GM18858 (cell line): Measurements from ENCODE around the gene NMNAT2.

Experiments used
- ATAC-seq: cut with Tn5 transposase; IDR thresholded peaks from one replicate; pipeline ENCODE4 v1.9.1; 2021; ENCODE audit not compliant: unreplicated experiment

The NMNAT2 gene

GRCh38 chr1:183366116-183366515 is 52.1 kb downstream of the NMNAT2 start:
- ATAC-seq: no peak

- ATAC-seq: no peak
Observed at GRCh38 chr1:183365676-183366075, 52.5 kb downstream of the NMNAT2 start.

- no peak for ATAC-seq
Observed at GRCh38 chr1:183365093-183365492, 53.1 kb downstream of the NMNAT2 start.

GRCh38 chr1:183363972-183364371 is 54.2 kb downstream of the NMNAT2 start:
- no peak for ATAC-seq

GRCh38 chr1:183361081-183361480 is 57.1 kb downstream of the NMNAT2 start:
- ATAC-seq: no peak

- no peak for ATAC-seq
Observed at GRCh38 chr1:183360473-183360872, 57.7 kb downstream of the NMNAT2 start.

- ATAC-seq: no peak
Observed at GRCh38 chr1:183356534-183357182, 61.5 kb downstream of the NMNAT2 start.

GRCh38 chr1:183355797-183356196 is 62.4 kb downstream of the NMNAT2 start:
- ATAC-seq: no peak

GRCh38 chr1:183355181-183355580 is 63.0 kb downstream of the NMNAT2 start:
- no peak for ATAC-seq

- ATAC-seq: no peak
Observed at GRCh38 chr1:183353597-183353996, 64.6 kb downstream of the NMNAT2 start.

GRCh38 chr1:183349201-183349711 is 68.9 kb downstream of the NMNAT2 start:
- ATAC-seq: no peak

- no peak for ATAC-seq
Observed at GRCh38 chr1:183346276-183346732, 71.9 kb downstream of the NMNAT2 start.

- no peak for ATAC-seq
Observed at GRCh38 chr1:183339556-183340167, 78.5 kb downstream of the NMNAT2 start.

- ATAC-seq: no peak
Observed at GRCh38 chr1:183331091-183331742, 87.0 kb downstream of the NMNAT2 start.

GRCh38 chr1:183330335-183330734 is 87.8 kb downstream of the NMNAT2 start:
- ATAC-seq: no peak

GRCh38 chr1:183328371-183328770 is 89.8 kb downstream of the NMNAT2 start:
- no peak for ATAC-seq

GRCh38 chr1:183327434-183328290 is 90.5 kb downstream of the NMNAT2 start:
- no peak for ATAC-seq

GRCh38 chr1:183323849-183324683 is 94.1 kb downstream of the NMNAT2 start:
- no peak for ATAC-seq

- no peak for ATAC-seq
Observed at GRCh38 chr1:183319606-183320005, 98.6 kb downstream of the NMNAT2 start.

GRCh38 chr1:183319051-183319450 is 99.1 kb downstream of the NMNAT2 start:
- ATAC-seq: no peak
